Sigmoid colon (tissue), 7 donors: ENCODE data around the gene RILPL2. TPM values are rescaled to one million over a fixed set of nuclear protein-coding genes. Genes with fewer than 3 reads are reported as not detected.
A peak's percentile ranks its signal among the peaks of the same experiment; 100 is the strongest.
"Not testable (repeated sequence)": the region's sequence is repeated elsewhere in the genome, so short reads cannot be mapped to it uniquely, and the experiment has no call there.

Experiments used
- DNase-seq: peaks from one replicate; pipeline ENCODE4 v3.0.0-alpha.2; 2019
- H3K27ac ChIP-seq, 4 donors: fragments of 200-600 bp; sonication (generic); one replicate each; pipeline ENCODE4 v1.5.1; 2016 to 2019; ENCODE audit warnings: mild to moderate bottlenecking in 1 of 4
- H3K27me3 ChIP-seq, 3 donors: fragments of 200-600 bp; sonication (generic); one replicate each; pipeline ENCODE4 v1.5.1; 2019; ENCODE audit warnings: mild to moderate bottlenecking in 1 of 3
- H3K36me3 ChIP-seq, 4 donors: fragments of 200-600 bp; sonication (generic); one replicate each; pipeline ENCODE4 v1.5.1; 2016 to 2019
- H3K4me1 ChIP-seq, 4 donors: fragments of 200-600 bp; sonication (generic); one replicate each; pipeline ENCODE4 v1.5.1; 2017 to 2019
- H3K4me3 ChIP-seq, 4 donors: fragments of 200-600 bp; sonication (generic); one replicate each; pipeline ENCODE4 v1.5.1; 2017 to 2019; ENCODE audit warnings: mild to moderate bottlenecking in 2 of 4, moderate library complexity in 1 of 4
- H3K9me3 ChIP-seq, 4 donors: fragments of 200-600 bp in 3 of 4; sonication (generic) in 3 of 4; one replicate each; pipeline versions ENCODE4 v1.5.1 to v1.6.1; 2013 to 2019
- EP300 ChIP-seq, 4 donors: sonication (generic); formaldehyde crosslinking; IDR thresholded peaks; one replicate each; pipeline ENCODE4 v1.6.1; 2017; ENCODE audit warnings: antibody characterized with exemption in 4 of 4
- POLR2A ChIP-seq, 2 donors: fragments of 450-650 bp; IDR thresholded peaks; one replicate each; pipeline ENCODE4 v1.6.1; 2016; ENCODE audit warnings: antibody characterized with exemption in 2 of 2, mild to moderate bottlenecking in 2 of 2, moderate library complexity in 2 of 2
- POLR2AphosphoS5 ChIP-seq, 4 donors: sonication (generic); formaldehyde crosslinking; IDR thresholded peaks; one replicate each; pipeline ENCODE4 v1.6.1; 2017; ENCODE audit warnings: antibody characterized with exemption in 4 of 4
- WGBS, 2 donors: extraction: QIAGEN DNeasy Blood & Tissue Kit; methylation state at CpG; one replicate each; pipeline ENCODE4 v1.1.7; 2013; 5-methylcytosine and 5-hydroxymethylcytosine counted together
- intact Hi-C: fragments of 100-400 bp; cut with DNase I; formaldehyde crosslinking; loops from one replicate; pipeline ENCODE4 v1.15.1; 2023
- polyA plus RNA-seq, 3 donors: library from polyadenylated mRNA; stranded (reverse); fragments of 200-250 nt; gene quantifications; one replicate each; pipeline ENCODE4 v1.2.3, GENCODE V29; 2013
- total RNA-seq, 4 donors: library from RNA; depleted of rRNA; stranded (reverse); fragments of >200 nt; gene quantifications; one replicate each; pipeline ENCODE4 v1.1.0, GENCODE V29; 2016
- TF ChIP-seq, protein P1 (sequence below), 4 experiments: fragments of 450-650 bp in 3 of 4; fragments of 200-600 bp in 1 of 4; IDR thresholded peaks; one replicate each; pipeline ENCODE4 v1.5.1; 2016 to 2019; ENCODE audit warnings: antibody characterized with exemption in 4 of 4, mild to moderate bottlenecking in 3 of 4, moderate library complexity in 2 of 4
- donor health status: healthy with polysubstance abuse.
- donor health status: Bipolar disorder and iron deficiency.
- donor health status: healthy.

RILPL2 gene
- total and polyA plus RNA-seq, 7 donors = 1.6 to 6.5 (median 6.0) TPM

DNA sequence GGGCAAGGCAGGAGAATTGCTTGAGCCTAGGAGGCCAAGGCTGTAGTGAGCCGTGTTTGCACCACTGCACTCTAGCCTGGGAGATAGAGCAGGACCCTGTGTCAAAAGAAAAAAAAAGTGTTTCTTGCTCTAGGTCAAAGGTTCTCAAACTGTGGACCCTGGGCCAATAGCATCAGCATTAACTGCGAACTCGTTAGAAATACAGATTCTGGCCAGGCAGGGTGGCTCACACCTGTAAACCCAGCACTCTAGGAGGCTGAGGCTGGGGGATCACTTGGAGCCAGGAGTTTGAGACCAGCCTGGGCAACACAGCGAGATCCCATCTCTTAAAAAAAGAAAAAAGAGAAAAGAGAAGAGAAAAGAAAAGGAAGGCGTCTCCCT, 858 bp downstream of the RILPL2 start:
- Histone ChIP-seq H3K9me3 (no peaks in the 10 kb centered on the region), H3K36me3 (peaks cover 0 to 2% (median 0%) of the 10 kb centered on the region in 4 donors), H3K4me3 (peak overlapping the region; percentile 68 to 89 (median 74)), H3K27me3 (no peaks in the 10 kb centered on the region), H3K4me1 (peaks cover 0 to 43% (median 31%) of the 10 kb centered on the region in 4 donors), H3K27ac (peak overlapping the region; percentile 74 to 82 (median 78))
- intact Hi-C loops = loop anchor here (5.0 to 10.0 kb wide), 3 partner anchors 43 to 147 kb away; partner anchors contain the start of genes RILPL1 and TMED2
- DNase-seq = no peak
- WGBS, 2 donors = 46 to 56% methylated on average over 5 of the region's 5 CpGs
- TF ChIP-seq POLR2AphosphoS5 (IDR thresholded peaks at IDR 0.05) = no peak
- TF ChIP-seq, protein P1, sequence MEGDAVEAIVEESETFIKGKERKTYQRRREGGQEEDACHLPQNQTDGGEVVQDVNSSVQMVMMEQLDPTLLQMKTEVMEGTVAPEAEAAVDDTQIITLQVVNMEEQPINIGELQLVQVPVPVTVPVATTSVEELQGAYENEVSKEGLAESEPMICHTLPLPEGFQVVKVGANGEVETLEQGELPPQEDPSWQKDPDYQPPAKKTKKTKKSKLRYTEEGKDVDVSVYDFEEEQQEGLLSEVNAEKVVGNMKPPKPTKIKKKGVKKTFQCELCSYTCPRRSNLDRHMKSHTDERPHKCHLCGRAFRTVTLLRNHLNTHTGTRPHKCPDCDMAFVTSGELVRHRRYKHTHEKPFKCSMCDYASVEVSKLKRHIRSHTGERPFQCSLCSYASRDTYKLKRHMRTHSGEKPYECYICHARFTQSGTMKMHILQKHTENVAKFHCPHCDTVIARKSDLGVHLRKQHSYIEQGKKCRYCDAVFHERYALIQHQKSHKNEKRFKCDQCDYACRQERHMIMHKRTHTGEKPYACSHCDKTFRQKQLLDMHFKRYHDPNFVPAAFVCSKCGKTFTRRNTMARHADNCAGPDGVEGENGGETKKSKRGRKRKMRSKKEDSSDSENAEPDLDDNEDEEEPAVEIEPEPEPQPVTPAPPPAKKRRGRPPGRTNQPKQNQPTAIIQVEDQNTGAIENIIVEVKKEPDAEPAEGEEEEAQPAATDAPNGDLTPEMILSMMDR (IDR thresholded peaks at IDR 0.05) = no peak
- no peak for TF ChIP-seq EP300 (IDR thresholded peaks at IDR 0.05)
- TF ChIP-seq POLR2A (IDR thresholded peaks at IDR 0.05) = no peak

GRCh38 chr12:123433615-123434014, 2.9 kb downstream of the RILPL2 start:
- no peak overlapping the region for H3K27ac ChIP-seq
- 92 to 96% methylated on average over 6 of the region's 6 CpGs for WGBS, 2 donors
- H3K36me3 ChIP-seq = peaks cover 0 to 17% (median 0%) of the 10 kb centered on the region in 4 donors
- no peak overlapping the region for H3K4me3 ChIP-seq
- peaks cover 0 to 43% (median 31%) of the 10 kb centered on the region in 4 donors for H3K4me1 ChIP-seq
- H3K27me3 ChIP-seq = no peaks in the 10 kb centered on the region
- no peaks in the 10 kb centered on the region for H3K9me3 ChIP-seq
- intact Hi-C loops = loop anchor here (10.0 kb wide), 1 partner anchor 101 kb away; the partner anchor contains the start of gene RILPL1
- no peak for DNase-seq
- TF ChIP-seq EP300 (IDR thresholded peaks at IDR 0.05) = no peak
- no peak for TF ChIP-seq POLR2AphosphoS5 (IDR thresholded peaks at IDR 0.05)

GRCh38 chr12:123431951-123432817, 4.3 kb downstream of the RILPL2 start:
- not testable (repeated sequence) for H3K27ac ChIP-seq
- intact Hi-C loops = loop anchor here (10.0 kb wide), 1 partner anchor 103 kb away; the partner anchor contains the start of gene RILPL1

GRCh38 chr12:123429101-123429500, 7.4 kb downstream of the RILPL2 start:
- H3K27me3 ChIP-seq, DNase-seq, intact Hi-C loops, H3K27ac ChIP-seq, H3K9me3 ChIP-seq, H3K4me3 ChIP-seq: not testable (repeated sequence)
- Histone ChIP-seq H3K4me1 (peaks cover 0 to 20% (median 10%) of the 10 kb centered on the region in 4 donors), H3K36me3 (peaks cover 0 to 26% (median 0%) of the 10 kb centered on the region in 4 donors)
- WGBS, 2 donors = 95 to 97% methylated on average over 8 of the region's 8 CpGs

More at GRCh38 chr12:123431951-123432817, 4.3 kb downstream of the RILPL2 start:
- peaks cover 0 to 43% (median 31%) of the 10 kb centered on the region in 4 donors for H3K4me1 ChIP-seq
- DNase-seq, H3K9me3 ChIP-seq, H3K4me3 ChIP-seq, H3K27me3 ChIP-seq: not testable (repeated sequence)
- 71 to 78% methylated on average over 15 of the region's 15 CpGs for WGBS, 2 donors
- peaks cover 0 to 26% (median 0%) of the 10 kb centered on the region in 4 donors for H3K36me3 ChIP-seq

- 63 to 84% methylated on average over 6 of the region's 6 CpGs for WGBS, 2 donors
- intact Hi-C loops = no loop called here
Observed at GRCh38 chr12:123428591-123428990, 7.9 kb downstream of the RILPL2 start.

More at GRCh38 chr12:123428591-123428990, 7.9 kb downstream of the RILPL2 start:
- peaks cover 0 to 15% (median 6%) of the 10 kb centered on the region in 4 donors for H3K4me1 ChIP-seq
- no peak overlapping the region for H3K27ac ChIP-seq
- H3K9me3 ChIP-seq = no peaks in the 10 kb centered on the region
- H3K36me3 ChIP-seq = peaks cover 0 to 26% (median 0%) of the 10 kb centered on the region in 4 donors
- DNase-seq = no peak
- H3K4me3 ChIP-seq = no peak overlapping the region
- H3K27me3 ChIP-seq = no peaks in the 10 kb centered on the region
- TF ChIP-seq POLR2A (IDR thresholded peaks at IDR 0.05) = no peak
- TF ChIP-seq EP300 (IDR thresholded peaks at IDR 0.05) = no peak
- TF ChIP-seq, protein P1 (IDR thresholded peaks at IDR 0.05) = no peak
- no peak for TF ChIP-seq POLR2AphosphoS5 (IDR thresholded peaks at IDR 0.05)
